HG03196 (cell line): Measurements from ENCODE around the gene ARHGEF17.
A peak's percentile ranks its signal among the peaks of the same experiment; 100 is the strongest.

Experiments used
- ATAC-seq: cut with Tn5 transposase; IDR thresholded peaks from one replicate; pipeline ENCODE4 v1.9.1; 2021; ENCODE audit not compliant: unreplicated experiment

The ARHGEF17 gene

DNA sequence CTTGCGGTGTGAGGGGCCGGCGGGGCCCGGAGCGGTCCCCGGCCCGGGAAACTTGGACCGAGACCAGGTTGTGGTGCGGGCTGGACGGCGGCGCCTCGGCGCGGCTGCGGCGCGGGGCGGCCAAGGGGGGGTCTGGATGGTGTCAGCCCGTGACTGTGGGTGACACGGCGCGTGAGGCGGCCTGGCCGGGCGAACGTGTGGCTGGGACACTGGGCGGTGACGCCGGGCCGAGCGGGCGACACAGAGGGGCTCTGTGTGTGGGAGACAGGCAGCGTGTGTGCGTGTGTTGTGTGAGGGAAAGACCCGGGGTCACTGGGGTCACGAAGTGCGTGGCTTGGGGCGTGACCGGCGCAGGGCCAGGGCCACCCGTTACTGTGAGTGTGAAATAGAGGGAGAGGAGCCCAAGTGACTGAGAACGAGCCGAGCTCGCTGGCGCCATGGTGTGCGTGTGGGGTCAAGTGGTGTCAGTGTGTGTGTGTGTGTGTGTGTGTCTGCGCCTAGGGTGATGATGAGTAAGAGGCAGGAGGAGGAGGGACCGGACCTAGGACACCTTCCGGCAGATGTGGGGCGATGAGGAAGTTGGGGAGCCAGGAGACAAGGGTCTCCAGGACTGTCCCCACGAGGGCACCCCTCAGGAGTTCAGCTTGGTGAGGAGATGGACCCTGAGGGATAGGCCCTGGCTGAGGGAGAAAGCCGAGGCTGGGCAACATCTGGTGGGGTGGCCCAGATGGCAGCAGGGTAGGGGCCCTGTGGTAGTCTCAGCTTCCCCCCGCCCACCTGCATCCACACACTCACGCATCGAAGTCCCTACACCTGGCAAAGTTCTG lies 68.9 kb downstream of the ARHGEF17 start:
- peak; percentile 15 for ATAC-seq

DNA sequence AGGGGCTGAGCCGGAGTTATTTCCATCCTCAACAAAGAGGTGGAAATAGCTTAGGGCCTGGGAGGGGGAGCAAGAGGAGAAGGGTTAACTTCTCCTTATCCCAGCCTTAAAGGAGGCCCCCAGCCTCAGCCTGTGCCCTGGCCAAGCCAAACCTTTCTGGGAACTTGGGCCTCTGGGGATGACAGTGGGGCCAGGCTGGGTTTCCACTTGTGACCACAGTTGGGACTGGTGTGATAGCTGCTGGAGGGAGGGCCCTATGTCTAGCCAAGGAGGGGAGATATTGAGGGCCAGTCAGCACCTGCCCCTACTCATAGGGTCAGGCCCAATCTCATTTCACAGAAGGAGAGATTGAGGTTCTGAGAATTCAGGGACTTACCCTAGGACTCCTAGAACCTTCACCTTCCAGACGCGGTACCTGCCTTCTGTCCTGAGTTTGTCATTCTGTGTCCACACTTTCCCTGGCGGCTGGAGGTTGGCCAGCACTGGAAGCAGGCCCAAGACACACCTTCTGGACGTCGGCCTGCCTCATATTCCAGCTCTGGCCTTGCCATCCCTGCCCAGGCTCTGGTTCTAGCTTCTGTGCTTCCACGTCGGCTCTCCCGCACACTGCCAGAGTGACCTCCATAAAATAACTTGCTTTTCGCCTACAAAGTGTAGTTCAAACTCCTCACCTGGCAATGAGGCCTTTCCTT lies 71.3 kb downstream of the ARHGEF17 start:
- no peak for ATAC-seq

DNA sequence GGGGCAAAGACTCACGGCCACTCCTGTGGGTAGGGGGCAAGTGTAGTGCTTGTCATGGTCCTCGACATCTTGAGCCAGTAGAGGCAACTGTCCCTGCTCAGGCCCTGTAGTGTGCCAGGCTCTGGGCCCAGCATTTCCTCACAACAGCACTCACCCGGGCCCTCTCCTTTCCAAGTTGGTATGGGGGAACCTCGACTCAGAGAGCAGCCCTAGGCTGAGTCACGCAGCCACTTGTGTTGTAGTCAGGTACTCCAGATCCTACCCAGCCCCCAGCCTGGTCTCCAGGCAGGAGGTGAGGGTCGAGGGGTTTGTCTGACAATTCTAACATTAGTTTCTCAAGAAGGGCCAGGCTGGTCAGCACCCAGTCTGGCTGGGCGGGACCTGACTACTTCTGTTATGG lies 72.3 kb downstream of the ARHGEF17 start:
- no peak for ATAC-seq

- no peak for ATAC-seq
Measured at GRCh38 chr11:73380897-73381410, 72.9 kb downstream of the ARHGEF17 start.

- no peak for ATAC-seq
Measured at GRCh38 chr11:73381589-73381988, 73.5 kb downstream of the ARHGEF17 start.

DNA sequence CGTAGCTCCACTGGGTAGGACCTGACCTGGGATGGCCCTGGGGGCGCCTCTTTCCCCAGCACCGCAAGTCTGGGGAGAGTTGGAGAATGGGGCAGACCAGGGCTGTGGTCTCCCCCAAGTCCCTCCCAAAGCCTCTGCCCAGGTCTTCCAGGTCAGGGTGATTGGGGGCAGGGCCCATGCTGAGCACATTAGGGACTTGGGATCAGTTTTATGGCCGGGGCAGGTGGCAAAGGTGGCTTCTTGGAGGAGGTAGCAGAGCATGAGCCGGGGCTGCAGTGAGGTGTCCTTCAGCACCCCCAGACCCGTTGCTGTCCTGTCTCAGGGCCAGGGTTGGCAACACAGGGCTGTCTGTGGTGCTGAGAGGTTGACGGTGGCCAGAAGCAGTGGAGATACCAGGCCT lies 74.1 kb downstream of the ARHGEF17 start:
- no peak for ATAC-seq

DNA sequence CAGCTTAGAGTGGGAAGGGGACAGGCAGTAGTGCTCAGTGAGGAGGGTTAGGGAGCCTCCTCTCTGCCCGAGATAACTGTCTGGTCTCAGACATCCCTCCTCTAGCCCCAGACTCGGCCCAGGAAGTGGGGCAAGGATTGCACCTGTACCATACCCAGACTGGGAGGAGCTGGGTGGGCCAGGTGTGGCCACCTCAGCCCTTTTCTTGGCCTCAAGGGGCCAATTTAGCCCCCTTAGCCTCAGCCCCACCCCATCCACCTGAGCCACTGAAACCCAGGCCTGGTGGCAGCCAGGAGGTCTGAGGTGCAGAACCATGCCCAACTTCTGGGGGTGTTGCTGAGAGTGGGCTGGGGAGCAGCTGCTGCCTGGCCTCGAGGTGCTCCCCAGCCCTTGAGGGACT lies 74.7 kb downstream of the ARHGEF17 start:
- no peak for ATAC-seq

- no peak for ATAC-seq
Measured at GRCh38 chr11:73383249-73384124, 75.4 kb downstream of the ARHGEF17 start.

DNA sequence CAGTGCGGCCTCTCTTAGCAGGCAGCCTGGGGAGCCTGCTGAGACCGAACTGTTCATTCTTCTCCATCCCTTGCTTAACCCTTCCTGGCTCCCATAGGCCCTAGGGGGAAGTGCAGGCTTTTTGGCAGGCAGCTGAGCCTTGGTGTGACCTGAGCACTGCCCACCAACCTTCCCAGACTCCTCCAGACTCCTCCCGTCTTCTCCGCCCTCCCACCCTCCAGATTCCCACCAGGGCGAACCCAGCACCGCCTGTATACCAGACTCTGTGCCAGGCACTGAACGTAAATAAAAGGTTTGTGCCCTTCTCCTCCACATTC lies 76.0 kb downstream of the ARHGEF17 start:
- no peak for ATAC-seq

DNA sequence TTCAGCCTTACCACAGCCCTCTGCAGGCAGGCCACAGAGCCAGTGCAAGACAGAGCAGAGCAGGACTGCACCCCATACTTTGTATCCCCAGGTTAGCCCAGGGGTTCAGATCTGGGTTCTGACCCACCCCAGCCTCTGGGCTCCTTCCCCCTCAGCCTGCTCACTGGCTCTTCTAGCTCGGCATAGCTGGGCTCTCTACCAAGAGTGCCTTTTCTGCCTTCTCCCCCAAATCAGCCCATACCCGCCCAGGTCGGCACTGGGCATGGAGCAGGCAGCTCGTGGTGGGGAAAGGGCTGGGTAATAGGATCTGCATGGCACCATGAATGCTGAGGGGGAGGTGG lies 76.4 kb downstream of the ARHGEF17 start:
- no peak for ATAC-seq

DNA sequence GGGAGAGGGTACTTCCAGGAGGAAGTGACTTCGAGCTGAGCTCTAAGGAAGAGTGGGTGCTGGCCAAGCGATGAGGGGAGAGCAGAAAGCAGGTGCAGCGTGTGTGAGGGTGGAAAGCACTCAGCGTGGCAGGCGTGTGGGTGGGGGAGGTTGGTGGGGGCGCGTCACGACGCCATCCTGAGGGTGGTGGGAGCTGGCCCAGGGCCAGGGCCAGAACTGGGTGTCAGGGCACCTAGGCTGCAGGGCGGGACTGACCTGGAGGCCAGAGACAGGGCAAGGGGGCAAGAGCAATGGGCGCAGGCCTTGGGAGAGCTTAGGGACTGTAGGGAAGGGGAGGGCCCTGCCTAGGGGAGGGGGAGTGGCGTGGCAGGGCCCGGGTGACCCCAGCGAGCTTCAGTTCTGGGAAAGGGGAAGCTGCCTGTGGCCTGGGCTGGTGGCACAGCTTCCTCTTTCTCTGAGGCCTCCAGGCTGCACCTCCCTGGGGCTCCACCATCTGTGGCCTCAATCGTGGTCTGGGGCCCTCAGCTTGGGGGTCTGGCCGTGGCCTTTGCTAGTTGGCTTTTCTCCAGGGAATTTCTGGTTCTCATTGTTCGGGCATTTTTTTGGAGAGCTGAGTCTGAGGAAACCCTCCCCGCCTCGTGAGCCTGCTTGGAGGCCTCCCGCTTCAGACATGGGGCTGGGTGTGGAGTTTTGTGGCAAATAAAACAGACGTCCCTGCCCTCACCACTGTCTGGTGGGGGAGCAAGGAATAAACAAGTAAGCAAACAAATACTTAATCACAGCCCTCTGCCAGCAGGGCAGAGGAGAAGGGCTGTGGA lies 77.0 kb downstream of the ARHGEF17 start:
- ATAC-seq, result peak; percentile 41

GRCh38 chr11:73386016-73386415 lies 77.9 kb downstream of the ARHGEF17 start:
- no peak for ATAC-seq

DNA sequence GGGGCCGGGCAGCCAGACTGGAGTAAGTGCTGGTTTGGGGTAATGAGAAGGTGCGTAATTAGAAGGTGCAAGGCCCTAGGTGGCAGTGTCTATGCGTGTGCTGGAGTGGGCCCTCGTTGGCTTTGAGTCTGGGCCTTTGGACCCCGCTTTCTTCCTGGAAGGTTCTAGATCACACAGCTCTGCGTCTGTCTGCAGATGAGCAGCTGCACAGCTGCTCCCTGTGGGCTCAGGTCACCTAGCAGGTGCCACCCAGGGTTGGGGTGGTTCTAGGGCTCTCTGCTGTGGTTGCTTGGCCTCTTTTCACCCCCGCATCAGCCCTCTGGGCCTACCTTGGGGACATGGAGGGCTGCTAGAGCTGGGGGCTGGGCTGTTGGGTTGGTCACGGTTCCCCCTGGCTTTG lies 78.5 kb downstream of the ARHGEF17 start:
- ATAC-seq, result no peak

GRCh38 chr11:73387594-73388264 lies 79.7 kb downstream of the ARHGEF17 start:
- no peak for ATAC-seq

DNA sequence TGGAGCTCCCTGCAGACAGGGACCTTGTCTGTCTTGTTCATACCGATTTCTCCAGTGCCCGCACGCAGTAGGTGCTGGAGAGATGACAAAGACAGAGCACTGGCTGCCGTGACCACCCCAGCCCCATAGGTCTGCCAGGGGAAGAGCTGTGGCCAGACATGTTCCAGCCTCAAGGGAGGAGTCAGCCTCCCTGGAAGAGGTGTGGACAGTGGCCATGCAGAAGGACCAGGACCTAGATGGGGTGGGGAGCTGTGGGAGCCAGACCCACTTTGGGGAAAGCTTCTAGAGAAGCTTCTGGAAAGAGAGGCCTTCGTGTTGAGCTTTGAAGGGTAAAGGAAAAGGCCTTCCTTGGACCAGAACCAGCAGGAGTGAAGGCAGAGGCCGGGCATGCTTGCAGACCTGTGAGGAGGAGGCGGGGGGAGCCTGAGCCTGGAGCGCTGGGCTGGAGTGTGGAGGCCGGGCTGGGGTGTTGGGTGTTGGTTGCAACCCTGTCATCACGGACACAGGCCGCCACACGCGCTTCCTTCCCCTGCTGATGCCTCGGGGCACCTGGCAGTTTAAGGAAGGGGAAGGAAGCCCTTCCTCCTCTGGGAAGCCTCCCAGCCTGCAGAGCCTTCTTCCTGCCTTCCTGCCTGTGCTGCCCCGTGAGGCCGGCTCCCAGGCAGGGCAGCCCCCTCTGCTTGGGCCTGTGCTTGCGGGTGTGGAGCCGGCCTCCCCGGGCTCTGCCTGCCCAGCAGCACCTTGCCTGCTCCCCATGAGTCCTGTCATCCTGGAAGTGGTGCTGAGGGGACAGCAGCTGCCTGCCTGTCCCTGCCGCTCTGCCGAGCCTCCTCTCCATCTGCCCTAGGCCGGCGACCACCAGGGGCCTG lies 80.4 kb downstream of the ARHGEF17 start:
- ATAC-seq, result no peak

DNA sequence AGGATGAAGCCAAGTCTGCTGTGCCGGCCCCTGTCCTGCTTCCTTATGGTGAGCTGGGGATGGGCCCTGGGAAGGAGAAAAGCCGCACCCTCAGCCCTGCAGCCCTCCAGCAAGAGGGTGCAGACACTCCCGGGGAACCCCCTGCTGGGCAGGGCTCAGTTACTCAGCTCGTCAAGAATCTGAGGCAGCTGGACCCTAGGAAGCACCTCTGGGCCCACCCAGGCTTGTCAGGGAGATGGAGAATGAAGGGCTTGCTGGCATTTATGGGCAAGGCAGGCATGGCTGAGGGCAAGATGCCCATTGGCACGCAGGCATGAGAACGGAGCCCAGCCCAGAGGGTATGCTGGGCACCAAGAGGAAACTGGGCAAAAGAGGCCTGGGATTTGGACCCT lies 81.1 kb downstream of the ARHGEF17 start:
- ATAC-seq, result no peak

GRCh38 chr11:73389916-73390315 lies 81.8 kb downstream of the ARHGEF17 start:
- no peak for ATAC-seq

DNA sequence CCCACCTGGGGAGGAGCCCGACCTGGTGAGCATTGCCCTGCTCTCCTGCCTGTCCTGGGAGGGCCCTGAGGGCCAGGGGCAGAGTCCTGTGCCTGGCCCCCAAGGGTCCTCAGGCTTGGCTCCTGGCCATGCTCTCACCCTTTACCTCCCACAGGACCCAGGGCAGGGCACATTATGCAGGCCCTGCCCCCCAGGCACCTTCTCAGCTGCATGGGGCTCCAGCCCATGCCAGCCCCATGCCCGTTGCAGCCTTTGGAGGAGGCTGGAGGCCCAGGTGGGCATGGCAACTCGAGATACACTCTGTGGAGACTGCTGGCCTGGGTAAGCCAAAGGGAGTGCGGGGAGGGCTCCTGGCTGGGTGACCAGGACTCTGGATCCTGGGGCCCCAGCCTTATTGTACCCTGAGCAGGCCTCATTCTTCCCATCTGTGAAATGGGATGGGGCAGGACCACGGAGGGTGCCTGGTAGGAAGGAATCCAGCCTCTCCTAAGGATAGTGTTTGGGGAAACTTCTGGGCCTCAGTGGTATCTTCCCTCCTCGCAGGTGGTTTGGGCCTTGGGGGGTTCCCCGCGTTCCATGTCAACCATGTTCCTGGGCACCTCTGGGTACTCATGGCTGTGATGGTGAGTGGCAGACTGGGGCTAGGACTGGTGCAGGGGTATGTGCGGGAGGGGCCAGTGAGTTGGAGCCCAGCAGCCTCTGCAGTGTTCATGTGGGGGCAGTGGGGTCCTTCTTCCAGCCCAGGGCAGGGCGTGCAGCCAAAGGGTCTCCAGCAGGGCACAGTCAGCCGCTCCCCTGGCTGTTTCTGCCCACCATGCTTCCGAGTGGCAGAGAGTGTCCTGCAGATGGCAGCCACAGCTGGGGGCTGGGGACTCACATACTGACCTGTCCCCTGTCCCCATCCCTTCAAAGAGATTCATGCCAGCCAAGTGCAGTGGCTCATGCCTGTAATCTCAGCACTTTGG lies 82.8 kb downstream of the ARHGEF17 start:
- ATAC-seq, result no peak
